Mucosa of stomach (tissue), 1 donor: Measurements from ENCODE around the gene ZCCHC14.

ENCODE experiments used
- H3K27me3 ChIP-seq: one replicate; pipeline ENCODE4 v1.7.0; 2013; ENCODE audit warnings: mild to moderate bottlenecking, low read length; ENCODE audit not compliant: control insufficient read depth, insufficient read depth
- H3K36me3 ChIP-seq: one replicate; pipeline ENCODE4 v1.7.0; 2013; ENCODE audit warnings: low read length; ENCODE audit not compliant: control insufficient read depth, insufficient read depth
- H3K4me1 ChIP-seq: one replicate; pipeline ENCODE4 v1.7.0; 2013; ENCODE audit warnings: mild to moderate bottlenecking, low read length; ENCODE audit not compliant: control insufficient read depth, insufficient read depth
- H3K4me3 ChIP-seq: one replicate; pipeline ENCODE4 v1.7.0; 2013; ENCODE audit warnings: low read length
- H3K9ac ChIP-seq: one replicate; pipeline ENCODE4 v1.7.0; 2013; ENCODE audit warnings: mild to moderate bottlenecking, low read length, moderate library complexity
- H3K9me3 ChIP-seq: one replicate; pipeline ENCODE4 v1.7.0; 2013; ENCODE audit warnings: mild to moderate bottlenecking, low read length, moderate library complexity; ENCODE audit not compliant: control insufficient read depth
- donor health status: Pancreatic carcinoma.

ZCCHC14 gene

GRCh38 chr16:87457061-87457611 is 35.7 kb downstream of the ZCCHC14 start:
- Histone ChIP-seq H3K36me3 (no peaks in the 10 kb centered on the region), H3K4me3 (no peak overlapping the region), H3K4me1 (no peaks in the 10 kb centered on the region), H3K9ac (no peak overlapping the region), H3K9me3 (no peaks in the 10 kb centered on the region), H3K27me3 (no peaks in the 10 kb centered on the region)

- no peak overlapping the region for H3K9ac ChIP-seq
- H3K4me3 ChIP-seq = no peak overlapping the region
- peaks cover 9% of the 10 kb centered on the region for H3K36me3 ChIP-seq
- no peaks in the 10 kb centered on the region for H3K4me1 ChIP-seq
- no peaks in the 10 kb centered on the region for H3K9me3 ChIP-seq
- H3K27me3 ChIP-seq = no peaks in the 10 kb centered on the region
These were observed 38.4 kb downstream of the ZCCHC14 start for GRCh38 chr16:87454391-87454790.

- no peaks in the 10 kb centered on the region for H3K27me3 ChIP-seq
- H3K4me3 ChIP-seq = no peak overlapping the region
- peaks cover 9% of the 10 kb centered on the region for H3K36me3 ChIP-seq
- H3K9me3 ChIP-seq = no peaks in the 10 kb centered on the region
- no peaks in the 10 kb centered on the region for H3K4me1 ChIP-seq
- no peak overlapping the region for H3K9ac ChIP-seq
These were observed 39.5 kb downstream of the ZCCHC14 start for GRCh38 chr16:87453326-87453725.

GRCh38 chr16:87451563-87452210 is 41.1 kb downstream of the ZCCHC14 start:
- Histone ChIP-seq H3K4me3 (no peak overlapping the region), H3K9me3 (no peaks in the 10 kb centered on the region), H3K27me3 (no peaks in the 10 kb centered on the region), H3K4me1 (no peaks in the 10 kb centered on the region), H3K9ac (no peak overlapping the region), H3K36me3 (peaks cover 9% of the 10 kb centered on the region)

GRCh38 chr16:87448866-87449265 is 44.0 kb downstream of the ZCCHC14 start:
- no peaks in the 10 kb centered on the region for H3K4me1 ChIP-seq
- H3K27me3 ChIP-seq = no peaks in the 10 kb centered on the region
- H3K4me3 ChIP-seq = no peak overlapping the region
- H3K9me3 ChIP-seq = no peaks in the 10 kb centered on the region
- H3K9ac ChIP-seq = no peak overlapping the region
- peaks cover 9% of the 10 kb centered on the region for H3K36me3 ChIP-seq

GRCh38 chr16:87447323-87447722 is 45.5 kb downstream of the ZCCHC14 start:
- Histone ChIP-seq H3K36me3 (peaks cover 9% of the 10 kb centered on the region), H3K4me1 (no peaks in the 10 kb centered on the region), H3K27me3 (no peaks in the 10 kb centered on the region), H3K9me3 (no peaks in the 10 kb centered on the region), H3K9ac (no peak overlapping the region), H3K4me3 (no peak overlapping the region)

GRCh38 chr16:87446479-87446878 is 46.3 kb downstream of the ZCCHC14 start:
- Histone ChIP-seq H3K27me3 (no peaks in the 10 kb centered on the region), H3K36me3 (peaks cover 3% of the 10 kb centered on the region), H3K4me1 (no peaks in the 10 kb centered on the region), H3K4me3 (no peak overlapping the region), H3K9me3 (no peaks in the 10 kb centered on the region), H3K9ac (no peak overlapping the region)

GRCh38 chr16:87445486-87445885 is 47.3 kb downstream of the ZCCHC14 start:
- no peaks in the 10 kb centered on the region for H3K27me3 ChIP-seq
- no peaks in the 10 kb centered on the region for H3K36me3 ChIP-seq
- H3K4me3 ChIP-seq = no peak overlapping the region
- H3K9ac ChIP-seq = no peak overlapping the region
- no peaks in the 10 kb centered on the region for H3K4me1 ChIP-seq
- no peaks in the 10 kb centered on the region for H3K9me3 ChIP-seq

GRCh38 chr16:87443964-87444363 is 48.9 kb downstream of the ZCCHC14 start:
- Histone ChIP-seq H3K4me3 (no peak overlapping the region), H3K9me3 (no peaks in the 10 kb centered on the region), H3K4me1 (peaks cover 4% of the 10 kb centered on the region), H3K27me3 (no peaks in the 10 kb centered on the region), H3K36me3 (no peaks in the 10 kb centered on the region), H3K9ac (no peak overlapping the region)

- Histone ChIP-seq H3K9ac (no peak overlapping the region), H3K9me3 (no peaks in the 10 kb centered on the region), H3K4me1 (peaks cover 11% of the 10 kb centered on the region), H3K36me3 (no peaks in the 10 kb centered on the region), H3K27me3 (no peaks in the 10 kb centered on the region), H3K4me3 (no peak overlapping the region)
These were observed 49.8 kb downstream of the ZCCHC14 start for GRCh38 chr16:87443016-87443415.

- Histone ChIP-seq H3K9ac (no peak overlapping the region), H3K9me3 (no peaks in the 10 kb centered on the region), H3K27me3 (no peaks in the 10 kb centered on the region), H3K4me1 (peaks cover 13% of the 10 kb centered on the region), H3K36me3 (no peaks in the 10 kb centered on the region), H3K4me3 (no peak overlapping the region)
These were observed 50.2 kb downstream of the ZCCHC14 start for GRCh38 chr16:87442581-87442966.

- Histone ChIP-seq H3K9me3 (no peaks in the 10 kb centered on the region), H3K36me3 (no peaks in the 10 kb centered on the region), H3K4me3 (no peak overlapping the region)
These were observed 50.8 kb downstream of the ZCCHC14 start for GRCh38 chr16:87441886-87442580.

More at GRCh38 chr16:87441886-87442580, 50.8 kb downstream of the ZCCHC14 start:
- Histone ChIP-seq H3K4me1 (peaks cover 13% of the 10 kb centered on the region), H3K27me3 (no peaks in the 10 kb centered on the region), H3K9ac (no peak overlapping the region)
